HPDE6-E6E7 (cell line): Measurements from ENCODE around the gene ADGRG1.

Source experiments
- DNase-seq: peaks from one replicate; pipeline ENCODE4 v3.0.0; 2011; ENCODE audit warnings: missing footprints; ENCODE audit errors: extremely low spot score

The ADGRG1 gene

DNA sequence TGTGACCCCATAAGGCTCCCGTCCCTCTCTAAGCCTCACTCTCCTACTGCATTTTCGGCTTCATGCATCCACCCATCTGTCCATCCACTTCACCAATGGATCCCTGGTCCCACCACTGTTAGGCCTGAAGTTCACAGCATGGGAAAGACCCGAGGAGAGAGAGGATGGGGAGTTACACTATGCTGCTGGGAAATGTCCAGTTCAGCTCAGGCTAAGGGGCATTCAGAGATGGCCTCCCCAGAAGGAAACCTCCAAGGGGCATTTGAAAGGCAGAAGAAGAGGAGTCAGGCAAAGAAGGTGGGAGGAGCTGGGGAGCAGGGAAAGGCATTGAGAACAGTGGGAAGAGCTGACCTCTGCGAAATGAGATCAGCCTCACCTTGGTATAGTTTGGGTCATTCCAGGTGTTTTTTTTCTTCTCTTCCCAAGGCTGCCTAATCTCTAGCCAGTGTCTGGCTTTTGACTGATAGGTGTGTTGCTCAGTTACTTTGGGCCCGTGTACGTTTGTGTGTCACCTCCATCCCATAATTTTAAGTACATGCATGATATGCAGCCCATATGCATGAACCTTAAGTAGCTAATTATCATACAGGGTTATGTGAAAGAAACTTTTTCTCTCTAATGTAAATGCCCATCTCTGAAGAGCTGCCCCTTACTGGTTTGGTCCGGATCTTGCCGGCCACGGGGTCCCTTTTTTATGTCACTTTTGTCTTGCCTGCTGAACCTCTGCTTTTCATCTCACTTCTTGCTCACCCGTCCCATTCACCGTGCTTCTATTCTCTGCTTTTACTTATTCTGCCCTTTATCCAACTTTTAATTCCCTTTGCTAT lies 54.6 kb downstream of the ADGRG1 start:
- no peak for DNase-seq

- DNase-seq, result no peak
Observed at GRCh38 chr16:57683636-57684545, 55.5 kb downstream of the ADGRG1 start.

GRCh38 chr16:57684626-57685358 lies 56.4 kb downstream of the ADGRG1 start:
- DNase-seq, result no peak

- no peak for DNase-seq
Observed at GRCh38 chr16:57685633-57686032, 57.2 kb downstream of the ADGRG1 start.

- DNase-seq, result no peak
Observed at GRCh38 chr16:57686577-57686976, 58.1 kb downstream of the ADGRG1 start.

- no peak for DNase-seq
Observed at GRCh38 chr16:57687363-57687929, 59.0 kb downstream of the ADGRG1 start.

GRCh38 chr16:57688487-57688986 lies 60.1 kb downstream of the ADGRG1 start:
- DNase-seq, result no peak

DNA sequence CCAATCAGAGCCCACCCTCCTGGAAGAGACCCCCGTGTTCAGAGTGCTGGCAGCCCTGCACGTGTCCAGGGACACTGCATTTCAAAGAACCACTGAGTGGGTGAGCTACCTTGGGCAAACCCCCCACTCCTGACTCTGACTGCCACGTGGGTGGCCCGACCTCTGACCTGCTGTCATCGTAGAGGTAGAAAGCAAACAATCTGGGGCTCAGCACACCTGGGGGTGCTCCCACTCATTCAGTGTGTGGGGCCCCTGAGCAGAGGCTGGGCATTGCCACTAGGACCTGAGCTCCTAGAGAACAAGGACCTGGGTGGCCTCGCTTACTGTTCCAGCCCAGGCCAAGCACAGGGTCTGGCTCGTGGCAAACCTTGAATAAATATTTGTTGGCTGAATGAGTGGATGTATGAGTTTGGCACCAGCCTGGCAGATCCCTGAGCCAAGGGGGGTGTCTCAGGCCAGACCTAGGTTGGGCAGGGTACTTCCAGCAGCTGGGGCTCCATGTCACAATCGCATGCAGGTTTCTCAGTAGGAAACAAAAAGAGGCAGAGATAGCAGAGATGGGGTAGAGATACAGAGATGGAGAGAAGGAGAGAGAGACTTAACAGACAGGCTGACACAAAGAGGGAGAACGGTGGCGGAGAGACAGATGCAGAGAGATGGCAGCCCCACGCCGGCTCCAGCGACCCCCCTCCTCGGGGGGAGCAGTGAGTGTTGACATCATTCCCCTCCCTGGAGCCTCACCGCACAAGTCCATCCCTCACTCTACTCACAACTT lies 60.7 kb downstream of the ADGRG1 start:
- DNase-seq, result no peak

- DNase-seq, result no peak
Observed at GRCh38 chr16:57689762-57690558, 61.5 kb downstream of the ADGRG1 start.

- no peak for DNase-seq
Observed at GRCh38 chr16:57690782-57691471, 62.5 kb downstream of the ADGRG1 start.

- DNase-seq, result no peak
Observed at GRCh38 chr16:57692636-57693035, 64.2 kb downstream of the ADGRG1 start.

- no peak for DNase-seq
Observed at GRCh38 chr16:57693550-57693949, 65.1 kb downstream of the ADGRG1 start.

DNA sequence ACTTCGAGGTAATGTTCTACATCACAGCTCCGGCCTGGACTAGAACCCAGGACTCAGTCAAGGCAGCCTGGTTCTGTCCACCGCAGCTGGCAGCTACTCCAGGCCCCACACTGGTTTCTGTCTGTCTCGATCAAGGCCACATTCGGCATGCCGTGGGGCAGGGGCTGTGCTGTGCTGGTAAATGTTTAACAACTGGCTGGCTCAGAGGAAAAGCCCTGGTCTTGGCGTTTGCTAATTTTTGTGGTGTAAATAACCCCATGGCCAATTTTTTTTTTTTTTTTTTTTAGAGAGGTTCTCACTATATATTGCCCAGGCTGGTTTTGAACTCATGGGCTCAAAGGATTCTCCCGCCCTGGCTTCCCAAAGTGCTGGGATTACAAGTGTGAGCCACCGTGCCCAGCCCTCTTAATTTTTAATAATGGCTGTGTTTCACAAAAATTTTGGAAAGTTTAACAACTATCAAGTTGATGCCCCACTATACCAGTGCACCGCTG lies 65.8 kb downstream of the ADGRG1 start:
- no peak for DNase-seq

DNA sequence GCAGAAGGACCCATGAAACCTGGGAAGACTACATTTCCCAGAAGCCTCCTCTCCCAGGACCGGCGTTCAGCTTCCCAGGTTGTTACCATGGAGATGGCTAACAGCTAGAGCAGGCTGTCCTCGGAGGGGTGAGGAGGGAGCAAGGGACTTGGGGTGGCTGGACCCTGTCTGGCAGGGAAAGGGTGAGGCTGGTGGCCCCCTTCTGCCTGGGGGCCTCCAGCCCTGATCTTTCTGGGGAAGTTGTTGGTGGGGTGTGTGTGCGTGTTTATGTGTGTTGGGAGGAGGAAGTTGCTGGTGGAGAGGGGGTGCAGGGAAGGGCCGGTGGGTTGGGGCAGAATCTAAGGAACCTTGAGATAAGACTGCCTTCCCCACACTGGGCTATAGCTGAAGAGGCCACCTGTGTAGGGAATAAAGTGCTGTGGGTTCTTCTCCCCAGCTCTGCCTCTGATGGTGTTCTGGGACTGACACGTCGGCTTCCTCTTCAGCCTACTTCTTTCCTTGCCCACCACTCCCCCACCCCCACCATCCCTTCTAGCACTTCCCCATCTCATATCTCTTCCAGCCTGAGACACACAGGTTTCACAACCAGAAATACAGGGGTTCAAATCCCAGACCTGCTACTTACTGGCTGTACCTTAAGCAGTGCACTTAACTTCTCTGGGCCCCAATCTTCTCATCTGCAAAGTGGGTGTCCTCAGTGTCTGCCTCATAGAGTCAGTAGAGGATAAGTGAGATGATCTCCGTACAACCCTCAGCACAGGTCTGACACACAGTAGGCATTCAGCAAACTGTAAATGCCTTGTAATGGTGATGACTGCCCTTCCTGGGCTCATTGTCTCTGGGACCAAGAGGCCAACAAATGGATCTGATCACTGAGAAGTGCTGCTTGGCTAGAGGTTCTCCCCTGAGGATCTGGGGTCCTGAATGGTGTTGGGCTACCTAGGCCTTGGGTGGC lies 66.6 kb downstream of the ADGRG1 start, which contains the start of gene DRC7:
TSS of gene DRC7 (plus strand) at position 82 of the 955 bp plus-strand sequence. CDS start 3,144 bp downstream, outside the sequence.
- peak; percentile 71 for DNase-seq

GRCh38 chr16:57695680-57696069 lies 67.2 kb downstream of the ADGRG1 start:
- no peak for DNase-seq

DNA sequence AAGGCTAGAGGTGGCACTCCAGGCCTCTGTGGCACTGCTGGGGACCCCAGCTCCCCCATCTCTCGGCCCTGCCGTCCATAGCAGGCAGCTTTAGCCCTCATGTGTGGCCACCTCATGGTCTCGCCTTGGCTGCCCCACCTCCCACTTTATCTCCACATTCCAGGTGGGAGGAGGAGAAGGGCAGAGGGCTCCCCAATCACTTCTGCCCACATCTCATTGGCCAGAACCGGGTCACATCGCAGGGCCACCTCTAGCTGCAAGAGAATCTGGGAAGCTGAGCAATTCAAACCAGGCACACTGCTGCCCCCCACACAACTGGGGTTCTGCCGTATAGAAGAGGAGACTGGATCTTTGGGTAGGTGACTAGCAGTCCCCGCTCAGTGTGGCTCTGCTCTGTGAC lies 67.8 kb downstream of the ADGRG1 start:
- DNase-seq, result no peak

GRCh38 chr16:57697896-57698537 lies 69.6 kb downstream of the ADGRG1 start:
- no peak for DNase-seq
